ENCODE results near the gene BAX. TPM values are rescaled to one million over a fixed set of nuclear protein-coding genes. Genes with fewer than 3 reads are reported as not detected.
A peak's percentile ranks its signal among the peaks of the same experiment; 100 is the strongest.

BAX gene
- total and polyA plus RNA-seq, 4 donors, result 10.5 to 27.0 (median 14.8) TPM

DNA sequence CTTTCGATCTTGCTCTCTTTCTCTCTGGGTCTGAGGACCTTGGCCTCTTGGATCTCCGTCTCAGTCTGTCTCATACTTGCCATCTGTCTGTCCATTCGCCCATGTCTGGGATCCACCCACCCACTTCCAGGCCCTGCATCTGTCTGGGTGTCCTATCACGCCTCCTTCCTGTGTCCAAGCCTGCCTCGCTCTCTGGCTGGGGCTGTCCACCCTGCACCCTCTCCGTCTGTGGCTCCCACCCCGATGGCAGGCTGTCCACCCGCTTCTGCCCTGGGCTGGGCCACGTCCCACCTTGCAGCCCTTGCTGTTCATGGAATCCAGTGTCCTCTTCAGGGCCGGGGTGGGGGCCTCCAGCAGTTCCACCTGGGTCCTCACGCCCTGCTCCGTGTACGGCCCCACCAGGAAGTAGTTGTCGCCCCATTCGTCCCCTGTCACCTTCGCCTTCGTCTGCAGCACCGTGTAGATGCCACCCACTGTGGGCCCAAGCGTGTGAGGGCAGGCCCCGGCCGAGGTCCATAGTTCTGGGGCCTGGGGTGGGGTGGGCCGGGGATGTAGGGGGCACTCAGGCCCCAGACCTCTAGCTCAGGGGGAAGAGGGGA is 36.4 kb downstream of the BAX start:
- peaks cover 3 to 12% (median 9%) of the 10 kb centered on the region in 4 donors for H3K36me3 ChIP-seq (ENCODE audit: control insufficient read depth in 4 of 4, insufficient read depth in 3 of 4, low read depth in 1 of 4, low read length in 3 of 4)
- H3K4me3 ChIP-seq (ENCODE audit: low read depth in 1 of 3, low read length in 3 of 3), result no peak overlapping the region
- H3K27ac ChIP-seq (ENCODE audit: low read depth in 1 of 2, low read length in 2 of 2), result no peak overlapping the region
- H3K27me3 ChIP-seq (ENCODE audit: control insufficient read depth in 4 of 4, insufficient read depth in 4 of 4, low read length in 3 of 4), result no peaks in the 10 kb centered on the region
- TF ChIP-seq RAD21 (IDR thresholded peaks at IDR 0.05) (no peak), HNF4G (IDR thresholded peaks at IDR 0.05) (no peak), GABPA (IDR thresholded peaks at IDR 0.05 in 1 of 2, conservative IDR thresholded peaks at IDR 0.05 in 1 of 2) (no peak), JUND (IDR thresholded peaks at IDR 0.05) (no peak), NR2F2 (IDR thresholded peaks at IDR 0.05) (no peak), RXRA (IDR thresholded peaks at IDR 0.05) (no peak), TAF1 (conservative IDR thresholded peaks at IDR 0.05) (no peak), FOXA1 (IDR thresholded peaks at IDR 0.05) (no peak), HNF4A (conservative IDR thresholded peaks at IDR 0.05) (no peak), EGR1 (IDR thresholded peaks at IDR 0.05; ENCODE audit: low read depth in 2 of 2) (no peak)
- TF ChIP-seq, protein P1, sequence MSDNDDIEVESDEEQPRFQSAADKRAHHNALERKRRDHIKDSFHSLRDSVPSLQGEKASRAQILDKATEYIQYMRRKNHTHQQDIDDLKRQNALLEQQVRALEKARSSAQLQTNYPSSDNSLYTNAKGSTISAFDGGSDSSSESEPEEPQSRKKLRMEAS (IDR thresholded peaks at IDR 0.05), result no peak
- no peaks in the 10 kb centered on the region for H3K9me3 ChIP-seq (ENCODE audit: control insufficient read depth in 4 of 4, low read length in 3 of 4)
- 93% methylated on average over 22 of the region's 22 CpGs for WGBS
- H3K9ac ChIP-seq (ENCODE audit: low read depth in 1 of 2, low read length in 2 of 2), result no peak overlapping the region
- H3K4me1 ChIP-seq (ENCODE audit: control insufficient read depth in 4 of 4, insufficient read depth in 4 of 4, low read length in 3 of 4), result peaks cover 12 to 28% (median 17%) of the 10 kb centered on the region in 4 donors
- no peak for DNase-seq (ENCODE audit: low spot score)

DNA sequence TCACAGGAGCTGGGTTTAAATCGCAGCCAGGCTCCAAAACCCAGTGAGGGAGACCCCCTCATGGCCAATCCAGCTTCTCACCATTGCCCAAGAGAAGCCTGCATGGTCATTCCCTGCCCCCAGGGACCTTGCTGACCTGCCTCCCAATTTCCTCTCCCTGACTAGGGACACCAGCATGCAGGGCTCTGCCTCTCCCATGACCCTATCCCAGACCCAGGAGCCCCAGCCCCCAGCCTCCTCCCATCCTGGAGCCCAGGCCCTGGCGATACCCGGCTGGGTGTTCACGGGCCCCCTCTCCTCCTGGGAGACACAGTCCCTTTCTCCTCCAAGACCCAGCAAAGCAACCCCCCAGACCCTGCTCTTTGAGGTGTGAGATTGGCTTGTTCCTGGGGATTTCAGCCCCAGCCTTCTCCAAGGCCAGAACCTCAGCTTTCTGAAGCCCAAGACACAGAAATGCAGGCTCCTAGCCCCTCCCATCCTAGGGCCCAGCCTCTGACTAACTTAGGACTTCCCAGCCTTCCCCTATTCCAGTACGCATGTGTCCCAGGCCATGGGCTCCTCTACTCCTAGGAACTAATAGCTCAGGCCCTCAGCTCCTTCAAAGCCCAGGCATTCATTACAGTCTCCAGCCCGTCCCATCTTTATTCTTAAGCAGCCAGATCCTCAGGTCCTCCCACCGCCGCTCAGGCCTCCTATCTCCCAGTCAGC is 37.4 kb downstream of the BAX start:
- Histone ChIP-seq H3K9ac (ENCODE audit: low read depth in 1 of 2, low read length in 2 of 2) (peak overlapping the region; percentile 60 to 98), H3K4me1 (ENCODE audit: control insufficient read depth in 4 of 4, insufficient read depth in 4 of 4, low read length in 3 of 4) (peaks cover 12 to 28% (median 17%) of the 10 kb centered on the region in 4 donors), H3K27ac (ENCODE audit: low read depth in 1 of 2, low read length in 2 of 2) (peak overlapping the region; percentile 89 to 99), H3K4me3 (ENCODE audit: low read depth in 1 of 3, low read length in 3 of 3) (peak overlapping the region; percentile 58 to 96 (median 71)), H3K9me3 (ENCODE audit: control insufficient read depth in 4 of 4, low read length in 3 of 4) (no peaks in the 10 kb centered on the region), H3K27me3 (ENCODE audit: control insufficient read depth in 4 of 4, insufficient read depth in 4 of 4, low read length in 3 of 4) (no peaks in the 10 kb centered on the region), H3K36me3 (ENCODE audit: control insufficient read depth in 4 of 4, insufficient read depth in 3 of 4, low read depth in 1 of 4, low read length in 3 of 4) (peaks cover 2 to 10% (median 6%) of the 10 kb centered on the region in 4 donors)
- WGBS, result 33% methylated on average over 8 of the region's 8 CpGs
- DNase-seq (ENCODE audit: low spot score), result no peak
- TF ChIP-seq, protein P2, sequence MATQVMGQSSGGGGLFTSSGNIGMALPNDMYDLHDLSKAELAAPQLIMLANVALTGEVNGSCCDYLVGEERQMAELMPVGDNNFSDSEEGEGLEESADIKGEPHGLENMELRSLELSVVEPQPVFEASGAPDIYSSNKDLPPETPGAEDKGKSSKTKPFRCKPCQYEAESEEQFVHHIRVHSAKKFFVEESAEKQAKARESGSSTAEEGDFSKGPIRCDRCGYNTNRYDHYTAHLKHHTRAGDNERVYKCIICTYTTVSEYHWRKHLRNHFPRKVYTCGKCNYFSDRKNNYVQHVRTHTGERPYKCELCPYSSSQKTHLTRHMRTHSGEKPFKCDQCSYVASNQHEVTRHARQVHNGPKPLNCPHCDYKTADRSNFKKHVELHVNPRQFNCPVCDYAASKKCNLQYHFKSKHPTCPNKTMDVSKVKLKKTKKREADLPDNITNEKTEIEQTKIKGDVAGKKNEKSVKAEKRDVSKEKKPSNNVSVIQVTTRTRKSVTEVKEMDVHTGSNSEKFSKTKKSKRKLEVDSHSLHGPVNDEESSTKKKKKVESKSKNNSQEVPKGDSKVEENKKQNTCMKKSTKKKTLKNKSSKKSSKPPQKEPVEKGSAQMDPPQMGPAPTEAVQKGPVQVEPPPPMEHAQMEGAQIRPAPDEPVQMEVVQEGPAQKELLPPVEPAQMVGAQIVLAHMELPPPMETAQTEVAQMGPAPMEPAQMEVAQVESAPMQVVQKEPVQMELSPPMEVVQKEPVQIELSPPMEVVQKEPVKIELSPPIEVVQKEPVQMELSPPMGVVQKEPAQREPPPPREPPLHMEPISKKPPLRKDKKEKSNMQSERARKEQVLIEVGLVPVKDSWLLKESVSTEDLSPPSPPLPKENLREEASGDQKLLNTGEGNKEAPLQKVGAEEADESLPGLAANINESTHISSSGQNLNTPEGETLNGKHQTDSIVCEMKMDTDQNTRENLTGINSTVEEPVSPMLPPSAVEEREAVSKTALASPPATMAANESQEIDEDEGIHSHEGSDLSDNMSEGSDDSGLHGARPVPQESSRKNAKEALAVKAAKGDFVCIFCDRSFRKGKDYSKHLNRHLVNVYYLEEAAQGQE (IDR thresholded peaks at IDR 0.05), result peak; percentile 24
- TF ChIP-seq FOXA2 (IDR thresholded peaks at IDR 0.05), result no peak

DNA sequence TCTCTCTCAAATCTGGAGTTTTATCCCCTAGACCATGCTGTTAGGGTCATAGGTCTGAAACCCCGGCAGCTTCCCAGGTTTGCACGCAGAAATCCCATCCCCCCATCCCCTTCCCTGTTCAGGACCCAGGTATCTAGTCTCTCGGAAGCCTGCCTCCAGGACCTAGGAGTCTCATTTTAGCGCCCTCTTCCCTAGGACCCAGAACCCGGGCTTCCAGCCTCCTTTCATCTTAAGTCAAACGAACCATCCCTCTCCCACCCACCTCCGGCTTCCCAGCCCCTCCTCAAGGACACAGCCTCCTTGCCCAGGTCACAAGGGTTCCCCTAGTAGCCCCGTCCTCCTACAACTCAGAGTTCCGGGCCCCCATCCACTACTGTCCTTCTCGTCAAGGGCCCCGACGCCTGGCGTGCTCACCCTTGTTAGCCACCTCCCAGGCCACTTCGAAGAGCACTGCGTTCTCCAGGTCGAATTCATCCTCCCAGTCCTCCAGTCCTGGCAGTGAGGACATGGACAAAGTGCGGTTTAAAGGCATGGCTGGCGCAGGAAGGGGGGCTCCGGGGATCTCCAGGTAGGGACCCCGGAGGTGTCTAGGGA is 38.0 kb downstream of the BAX start:
- no peak for DNase-seq (ENCODE audit: low spot score)
- peaks cover 12 to 28% (median 17%) of the 10 kb centered on the region in 4 donors for H3K4me1 ChIP-seq (ENCODE audit: control insufficient read depth in 4 of 4, insufficient read depth in 4 of 4, low read length in 3 of 4)
- under 1% methylated on average over 20 of the region's 20 CpGs for WGBS
- TF ChIP-seq, protein P3, sequence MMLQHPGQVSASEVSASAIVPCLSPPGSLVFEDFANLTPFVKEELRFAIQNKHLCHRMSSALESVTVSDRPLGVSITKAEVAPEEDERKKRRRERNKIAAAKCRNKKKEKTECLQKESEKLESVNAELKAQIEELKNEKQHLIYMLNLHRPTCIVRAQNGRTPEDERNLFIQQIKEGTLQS (IDR thresholded peaks at IDR 0.05), result no peak
- TF ChIP-seq RAD21 (IDR thresholded peaks at IDR 0.05) (no peak), NR2F2 (IDR thresholded peaks at IDR 0.05) (no peak), HNF4A (conservative IDR thresholded peaks at IDR 0.05) (no peak), GABPA (IDR thresholded peaks at IDR 0.05 in 1 of 2, conservative IDR thresholded peaks at IDR 0.05 in 1 of 2) (no peak), TAF1 (conservative IDR thresholded peaks at IDR 0.05) (no peak), FOXA2 (IDR thresholded peaks at IDR 0.05) (no peak), EGR1 (IDR thresholded peaks at IDR 0.05; ENCODE audit: low read depth in 2 of 2) (no peak), RXRA (IDR thresholded peaks at IDR 0.05) (no peak), HNF4G (IDR thresholded peaks at IDR 0.05) (no peak), FOXA1 (IDR thresholded peaks at IDR 0.05) (no peak), SP1 (IDR thresholded peaks at IDR 0.05) (no peak), YY1 (IDR thresholded peaks at IDR 0.05) (no peak)
- TF ChIP-seq, protein P1 (IDR thresholded peaks at IDR 0.05), result no peak
- TF ChIP-seq, protein P4, sequence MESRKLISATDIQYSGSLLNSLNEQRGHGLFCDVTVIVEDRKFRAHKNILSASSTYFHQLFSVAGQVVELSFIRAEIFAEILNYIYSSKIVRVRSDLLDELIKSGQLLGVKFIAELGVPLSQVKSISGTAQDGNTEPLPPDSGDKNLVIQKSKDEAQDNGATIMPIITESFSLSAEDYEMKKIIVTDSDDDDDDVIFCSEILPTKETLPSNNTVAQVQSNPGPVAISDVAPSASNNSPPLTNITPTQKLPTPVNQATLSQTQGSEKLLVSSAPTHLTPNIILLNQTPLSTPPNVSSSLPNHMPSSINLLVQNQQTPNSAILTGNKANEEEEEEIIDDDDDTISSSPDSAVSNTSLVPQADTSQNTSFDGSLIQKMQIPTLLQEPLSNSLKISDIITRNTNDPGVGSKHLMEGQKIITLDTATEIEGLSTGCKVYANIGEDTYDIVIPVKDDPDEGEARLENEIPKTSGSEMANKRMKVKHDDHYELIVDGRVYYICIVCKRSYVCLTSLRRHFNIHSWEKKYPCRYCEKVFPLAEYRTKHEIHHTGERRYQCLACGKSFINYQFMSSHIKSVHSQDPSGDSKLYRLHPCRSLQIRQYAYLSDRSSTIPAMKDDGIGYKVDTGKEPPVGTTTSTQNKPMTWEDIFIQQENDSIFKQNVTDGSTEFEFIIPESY (IDR thresholded peaks at IDR 0.05), result no peak

More for the DNA sequence above, 38.0 kb downstream of the BAX start:
- H3K27me3 ChIP-seq (ENCODE audit: control insufficient read depth in 4 of 4, insufficient read depth in 4 of 4, low read length in 3 of 4), result no peaks in the 10 kb centered on the region
- peak overlapping the region; percentile 58 to 96 (median 71) for H3K4me3 ChIP-seq (ENCODE audit: low read depth in 1 of 3, low read length in 3 of 3)
- no peaks in the 10 kb centered on the region for H3K9me3 ChIP-seq (ENCODE audit: control insufficient read depth in 4 of 4, low read length in 3 of 4)
- H3K36me3 ChIP-seq (ENCODE audit: control insufficient read depth in 4 of 4, insufficient read depth in 3 of 4, low read depth in 1 of 4, low read length in 3 of 4), result peaks cover 2 to 8% (median 4%) of the 10 kb centered on the region in 4 donors
- peak overlapping the region; percentile 60 to 98 for H3K9ac ChIP-seq (ENCODE audit: low read depth in 1 of 2, low read length in 2 of 2)
- peak overlapping the region; percentile 89 to 99 for H3K27ac ChIP-seq (ENCODE audit: low read depth in 1 of 2, low read length in 2 of 2)

Data from liver (tissue), 9 donors.